HL-60 (cell line): ENCODE measurements around the gene SP2.
A peak's percentile ranks its signal among the peaks of the same experiment; 100 is the strongest.

ENCODE experiments used
- DNase-seq, 2 experiments: peaks; one replicate each; pipeline ENCODE4 v3.0.0-alpha.2; 2010 to 2020; ENCODE audit warnings: low read depth in 1 of 2, low spot score in 1 of 2
- H3K27ac ChIP-seq: fragments of 250-450 bp; sonication (Bioruptor Pico); replicated peaks from 2 replicates; pipeline ENCODE4 v1.5.1; 2020; ENCODE audit warnings: mild to moderate bottlenecking, moderate library complexity
- H3K27me3 ChIP-seq: fragments of 250-450 bp; sonication (Bioruptor Pico); 2 replicates; pipeline ENCODE4 v1.5.1; 2021; ENCODE audit warnings: mild to moderate bottlenecking, moderate library complexity; ENCODE audit not compliant: insufficient read depth, poor library complexity, severe bottlenecking
- H3K4me3 ChIP-seq: replicated peaks from 2 replicates; pipeline ENCODE4 v1.5.1; 2011; ENCODE audit warnings: mild to moderate bottlenecking, control low read depth, low read length; ENCODE audit not compliant: insufficient read depth
- CTCF ChIP-seq: IDR thresholded peaks from one replicate; pipeline ENCODE4 v1.5.1; 2011; ENCODE audit warnings: low read length, control low read depth, inconsistent platforms; ENCODE audit not compliant: insufficient read depth
- GABPA ChIP-seq: IDR thresholded peaks from 2 replicates; pipeline ENCODE4 v1.6.1; 2012; ENCODE audit warnings: low read depth
- POLR2AphosphoS5 ChIP-seq: IDR thresholded peaks from 2 replicates; pipeline ENCODE4 v1.6.1; 2012; ENCODE audit warnings: low read depth
- REST ChIP-seq: IDR thresholded peaks from 2 replicates; pipeline ENCODE4 v1.6.1; 2012; ENCODE audit warnings: low read depth; ENCODE audit not compliant: insufficient replicate concordance
- SPI1 ChIP-seq: IDR thresholded peaks from 2 replicates; pipeline ENCODE4 v1.6.1; 2012; ENCODE audit warnings: low read depth, mild to moderate bottlenecking, borderline replicate concordance

The SP2 gene

DNA sequence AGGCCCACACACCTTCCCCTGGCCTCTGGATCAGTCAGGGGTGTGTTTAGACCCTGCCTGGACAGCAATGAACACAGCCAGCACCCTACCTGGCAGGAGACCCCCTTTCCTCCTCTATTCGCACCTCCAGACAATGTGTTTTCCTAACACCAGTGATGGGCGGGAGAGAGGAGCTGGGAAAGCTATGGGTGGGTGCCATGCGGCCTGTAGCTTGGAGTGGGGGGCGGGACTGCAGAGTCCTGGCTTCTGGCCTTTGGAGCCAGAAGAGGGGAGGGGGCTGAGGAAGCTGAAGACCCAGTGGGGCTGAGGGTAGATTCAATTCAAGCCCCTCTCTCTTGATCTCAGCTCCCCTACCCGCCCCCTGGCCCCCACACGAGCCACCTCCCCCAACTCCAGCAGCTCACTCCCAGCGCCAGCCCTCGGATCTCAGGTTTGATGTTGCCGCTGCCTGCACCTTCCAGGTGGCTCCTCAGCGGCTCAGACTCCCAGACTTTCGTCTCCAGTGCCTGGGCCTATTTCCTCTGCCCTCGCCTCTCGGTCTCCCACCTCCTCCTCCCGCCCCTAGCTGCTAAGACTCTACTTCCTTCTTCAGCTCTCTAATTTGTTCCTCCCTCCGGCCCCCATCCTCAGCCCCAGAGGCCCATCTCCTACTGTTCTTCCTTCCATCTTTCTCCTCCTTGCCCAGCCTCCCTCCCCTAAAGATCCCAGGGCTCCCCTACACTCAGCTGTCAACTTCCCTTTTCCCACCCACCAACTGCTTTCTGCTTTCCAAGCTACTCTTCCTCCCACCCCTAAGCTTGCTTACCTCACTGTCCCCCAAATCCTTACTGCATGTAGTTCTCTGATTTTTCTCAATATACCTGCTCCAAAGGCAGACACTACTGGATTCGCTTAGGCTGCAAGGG lies 38.2 kb upstream of the SP2 start:
- no peak overlapping the region for H3K27ac ChIP-seq
- peaks cover 22% of the 10 kb centered on the region for H3K27me3 ChIP-seq
- no peak for TF ChIP-seq REST
- no peak overlapping the region for H3K4me3 ChIP-seq
- DNase-seq = peak in 1 of 2 experiments; percentile 19

DNA sequence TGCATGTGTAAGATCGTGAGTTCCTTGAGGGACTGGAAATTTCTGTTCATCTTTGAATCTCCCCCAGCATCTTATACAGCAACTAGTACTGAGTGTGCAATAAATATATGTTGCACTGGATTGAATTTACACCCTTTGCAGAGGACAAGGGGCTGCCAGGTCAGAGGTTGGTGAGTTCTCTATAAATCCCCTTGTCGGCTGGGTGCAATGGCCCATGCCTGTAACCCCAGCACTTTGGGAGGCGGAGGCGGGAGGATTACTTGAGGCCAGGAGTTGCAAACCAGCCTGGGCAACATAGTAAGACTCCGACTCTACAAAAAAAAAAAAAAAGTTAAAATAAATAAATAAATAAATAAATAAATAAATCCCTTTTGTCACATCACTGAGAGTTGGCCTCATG lies 35.6 kb upstream of the SP2 start:
- Histone ChIP-seq H3K27ac (no peak overlapping the region), H3K4me3 (no peak overlapping the region), H3K27me3 (peaks cover 6% of the 10 kb centered on the region)
- TF ChIP-seq CTCF = no peak
- no peak for DNase-seq

GRCh38 chr17:47862621-47863440 lies 33.2 kb upstream of the SP2 start:
- H3K27me3 ChIP-seq = peaks cover 7% of the 10 kb centered on the region
- DNase-seq = no peak
- TF ChIP-seq REST (no peak), CTCF (no peak), POLR2AphosphoS5 (no peak), GABPA (no peak), SPI1 (no peak)
- no peak overlapping the region for H3K27ac ChIP-seq
- H3K4me3 ChIP-seq = no peak overlapping the region

DNA sequence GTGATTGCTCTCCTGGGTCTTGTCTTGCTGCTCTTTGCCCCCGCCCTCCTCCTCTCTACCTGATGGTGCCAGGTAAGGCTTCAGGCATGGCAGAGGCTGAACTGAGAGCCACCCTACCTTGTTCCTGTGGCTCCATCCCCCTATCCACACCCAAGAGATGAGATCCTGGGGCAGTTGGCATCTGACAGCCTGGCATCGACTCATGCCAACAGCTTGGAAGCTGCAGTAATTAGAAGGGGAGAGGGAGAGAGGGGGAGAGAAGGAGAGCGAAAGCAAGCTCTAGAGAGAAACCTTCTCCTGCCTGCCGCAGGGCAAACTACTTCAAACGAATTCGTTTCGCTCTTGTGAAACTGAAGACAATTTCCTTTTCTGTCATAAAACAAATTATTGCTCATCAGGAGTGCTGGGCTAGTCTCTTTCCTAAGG lies 31.2 kb upstream of the SP2 start:
- peaks cover 5% of the 10 kb centered on the region for H3K27me3 ChIP-seq
- no peak overlapping the region for H3K27ac ChIP-seq
- no peak for DNase-seq
- no peak for TF ChIP-seq CTCF
- TF ChIP-seq SPI1 = no peak
- TF ChIP-seq GABPA = no peak
- TF ChIP-seq REST = no peak
- TF ChIP-seq POLR2AphosphoS5 = no peak
- H3K4me3 ChIP-seq = no peak overlapping the region
